ENCODE measurements around the gene ZDHHC19.
"Not testable (repeated sequence)": the region's sequence is repeated elsewhere in the genome, so short reads cannot be mapped to it uniquely, and the experiment has no call there.

The ZDHHC19 gene

GRCh38 chr3:196175116-196175625 lies 36.0 kb downstream of the ZDHHC19 start:
- DNase-seq (ENCODE audit: low read depth) = no peak
- no peak overlapping the region for H3K4me3 ChIP-seq (replicated peaks; ENCODE audit: low read depth, low read length)
- TF ChIP-seq CTCF (IDR thresholded peaks at IDR 0.05; ENCODE audit: low read length, missing control alignments) = no peak

DNA sequence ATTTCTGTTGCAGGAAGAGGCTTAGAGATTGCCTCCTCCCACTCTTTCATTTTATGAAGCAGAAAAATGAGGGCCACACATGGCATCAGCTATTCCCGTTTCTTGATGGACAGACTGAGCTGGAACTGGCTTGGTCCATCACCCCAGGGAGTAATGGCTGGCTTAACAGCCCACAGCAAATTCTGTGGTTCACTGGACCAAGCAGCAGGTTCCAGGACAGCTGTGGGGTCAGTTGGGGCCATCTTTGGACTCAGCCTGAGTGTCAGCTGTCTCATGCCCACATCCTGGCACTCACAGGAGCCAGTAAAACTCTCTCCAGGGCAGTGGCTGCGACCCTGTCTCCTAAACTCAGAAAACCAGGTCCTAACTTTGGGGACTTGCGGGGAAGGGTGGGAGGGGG lies 36.5 kb downstream of the ZDHHC19 start:
- H3K4me3 ChIP-seq (replicated peaks; ENCODE audit: low read depth, low read length) = no peak overlapping the region
- no peak for DNase-seq (ENCODE audit: low read depth)
- TF ChIP-seq CTCF (IDR thresholded peaks at IDR 0.05; ENCODE audit: low read length, missing control alignments) = no peak

DNA sequence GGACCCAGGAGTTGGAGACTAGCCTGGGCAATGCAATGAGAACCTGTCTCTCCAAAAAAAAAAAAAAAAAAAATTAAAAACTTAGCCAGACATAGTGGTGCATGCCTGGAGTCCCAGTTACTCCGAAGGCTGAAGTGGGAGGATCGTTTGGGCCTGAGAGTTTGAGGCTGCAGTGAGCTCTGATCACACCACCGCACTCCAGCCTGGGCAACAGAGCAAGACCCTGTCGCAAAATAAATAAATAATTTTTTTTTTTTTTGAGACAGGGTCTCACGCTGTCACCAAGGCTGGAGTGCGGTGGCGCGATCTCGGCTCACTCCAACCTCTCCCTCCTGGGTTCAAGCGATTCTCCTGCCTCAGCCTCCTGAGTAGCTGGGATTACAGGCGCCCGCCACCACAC lies 40.9 kb downstream of the ZDHHC19 start:
- not testable (repeated sequence) for DNase-seq (ENCODE audit: low read depth); H3K4me3 ChIP-seq (replicated peaks; ENCODE audit: low read depth, low read length)

GRCh38 chr3:196169836-196170240 lies 41.4 kb downstream of the ZDHHC19 start:
- no peak for DNase-seq (ENCODE audit: low read depth)
- H3K4me3 ChIP-seq (replicated peaks; ENCODE audit: low read depth, low read length) = no peak overlapping the region
- no peak for TF ChIP-seq CTCF (IDR thresholded peaks at IDR 0.05; ENCODE audit: low read length, missing control alignments)

DNA sequence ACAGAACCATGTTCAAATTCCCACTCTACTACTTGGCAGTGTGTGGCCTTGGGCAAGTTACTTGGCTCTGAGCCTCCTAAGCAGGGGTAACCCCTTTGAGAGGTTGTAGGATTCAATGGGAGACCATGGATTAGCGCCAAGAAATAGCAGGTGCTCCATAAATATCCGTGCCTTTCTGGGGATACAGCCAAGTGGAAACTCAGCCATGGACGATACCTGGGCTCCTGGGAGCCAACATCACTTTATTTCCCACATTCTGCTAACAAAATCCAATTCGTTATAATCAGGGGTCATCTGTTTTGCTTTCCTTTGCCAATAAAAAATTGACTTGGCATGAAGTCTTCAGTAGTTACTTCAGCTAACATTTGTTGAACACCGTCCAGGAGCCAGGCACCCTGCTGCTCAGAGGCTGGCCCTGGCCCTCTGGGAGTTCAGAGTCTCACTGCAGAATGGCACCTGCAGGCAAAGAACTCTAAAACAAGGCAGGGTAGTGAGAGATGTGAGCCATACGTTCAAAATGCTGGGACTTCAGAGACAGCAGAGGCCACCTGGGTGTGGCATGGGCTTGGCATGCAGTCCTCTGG lies 42.3 kb downstream of the ZDHHC19 start:
- no peak for TF ChIP-seq CTCF (IDR thresholded peaks at IDR 0.05; ENCODE audit: low read length, missing control alignments)
- DNase-seq (ENCODE audit: low read depth) = no peak
- no peak overlapping the region for H3K4me3 ChIP-seq (replicated peaks; ENCODE audit: low read depth, low read length)

GRCh38 chr3:196166741-196167140 lies 44.5 kb downstream of the ZDHHC19 start:
- no peak for DNase-seq (ENCODE audit: low read depth)
- no peak for TF ChIP-seq CTCF (IDR thresholded peaks at IDR 0.05; ENCODE audit: low read length, missing control alignments)
- no peak overlapping the region for H3K4me3 ChIP-seq (replicated peaks; ENCODE audit: low read depth, low read length)

DNA sequence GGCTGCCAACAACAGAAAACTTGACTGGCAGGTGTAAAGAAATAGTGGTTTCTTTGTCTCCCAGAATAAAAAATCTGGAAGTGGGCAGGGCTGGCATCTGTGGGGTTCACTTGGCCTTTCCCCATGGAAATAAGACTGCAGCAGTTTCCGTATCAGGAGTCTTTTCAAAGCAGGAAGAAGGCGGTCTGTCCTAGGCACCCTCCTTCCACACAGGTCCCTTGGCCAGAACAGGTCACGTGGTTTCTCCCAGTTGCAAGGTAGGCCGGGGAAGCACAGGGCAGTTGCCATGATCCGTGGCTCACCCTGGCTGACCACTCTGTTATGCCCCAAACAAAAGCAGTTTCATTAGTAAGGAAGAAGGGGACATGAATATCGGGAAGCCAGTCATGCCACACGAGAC lies 45.4 kb downstream of the ZDHHC19 start:
- no peak for DNase-seq (ENCODE audit: low read depth)
- no peak for TF ChIP-seq CTCF (IDR thresholded peaks at IDR 0.05; ENCODE audit: low read length, missing control alignments)
- H3K4me3 ChIP-seq (replicated peaks; ENCODE audit: low read depth, low read length) = no peak overlapping the region

- DNase-seq (ENCODE audit: low read depth); H3K4me3 ChIP-seq (replicated peaks; ENCODE audit: low read depth, low read length): not testable (repeated sequence)
These were observed 46.1 kb downstream of the ZDHHC19 start for GRCh38 chr3:196165006-196165575.

All from fibroblast of pulmonary artery (primary cell).